Uterine smooth muscle cell (primary cell): ENCODE results near the gene PVALB. TPM values are rescaled to one million over a fixed set of nuclear protein-coding genes. Genes with fewer than 3 reads are reported as not detected.

Experiments used
- total RNA-seq: library from RNA; depleted of rRNA; stranded (reverse); fragments of >200 nt; gene quantifications from 2 replicates; pipeline ENCODE4 v1.2.3, GENCODE V29; 2014

PVALB gene, protein sequence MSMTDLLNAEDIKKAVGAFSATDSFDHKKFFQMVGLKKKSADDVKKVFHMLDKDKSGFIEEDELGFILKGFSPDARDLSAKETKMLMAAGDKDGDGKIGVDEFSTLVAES
- not detected in 2 replicates for total RNA-seq

DNA sequence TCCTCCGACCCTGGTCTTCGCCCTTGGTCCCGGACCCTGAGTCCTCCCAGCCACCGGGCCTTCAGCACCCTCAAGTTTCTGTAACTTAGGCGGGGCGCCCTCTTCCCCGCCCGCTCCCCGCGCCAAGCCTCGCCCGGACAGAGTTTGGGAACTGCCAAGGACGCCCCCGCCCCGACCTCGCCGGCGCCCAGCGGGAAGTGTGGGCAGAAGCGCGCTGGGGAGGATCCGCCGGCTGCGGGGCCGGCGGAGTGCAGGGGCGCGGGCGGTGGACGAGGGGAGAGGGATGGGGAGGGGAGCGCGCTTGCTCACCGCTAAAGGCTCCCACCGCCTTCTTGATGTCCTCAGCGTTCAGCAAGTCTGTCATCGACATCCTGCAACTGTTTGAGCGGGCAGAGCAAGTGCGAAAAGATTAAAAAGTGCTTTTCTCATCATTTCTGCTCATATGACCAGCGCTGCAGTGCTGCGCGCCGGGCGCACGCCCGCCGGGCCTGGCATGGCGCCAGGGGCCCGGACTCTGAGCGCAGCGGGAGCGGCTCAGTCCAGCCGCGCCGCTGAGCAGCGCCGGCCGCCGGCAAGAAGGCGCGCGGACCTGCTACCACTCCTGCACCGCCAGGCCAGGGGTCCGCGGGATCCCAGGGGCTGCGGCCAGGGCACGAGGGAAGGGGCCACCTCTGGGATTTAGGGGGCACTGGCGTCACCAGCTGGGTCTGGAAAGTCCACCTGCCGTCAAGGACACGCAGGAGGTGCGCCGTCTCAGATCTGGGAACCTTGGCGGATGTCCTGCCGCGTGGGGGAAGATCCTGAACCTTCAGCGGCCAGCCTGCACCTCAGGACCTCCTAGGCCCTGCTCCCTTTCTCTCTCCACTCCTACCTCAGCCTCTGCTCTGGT, at the start of gene PVALB:
Gene PVALB, minus strand, starts transcription at position 400 of the 889 bp plus-strand sequence. Its CDS starts 30 bp downstream, at position 370.

DNA sequence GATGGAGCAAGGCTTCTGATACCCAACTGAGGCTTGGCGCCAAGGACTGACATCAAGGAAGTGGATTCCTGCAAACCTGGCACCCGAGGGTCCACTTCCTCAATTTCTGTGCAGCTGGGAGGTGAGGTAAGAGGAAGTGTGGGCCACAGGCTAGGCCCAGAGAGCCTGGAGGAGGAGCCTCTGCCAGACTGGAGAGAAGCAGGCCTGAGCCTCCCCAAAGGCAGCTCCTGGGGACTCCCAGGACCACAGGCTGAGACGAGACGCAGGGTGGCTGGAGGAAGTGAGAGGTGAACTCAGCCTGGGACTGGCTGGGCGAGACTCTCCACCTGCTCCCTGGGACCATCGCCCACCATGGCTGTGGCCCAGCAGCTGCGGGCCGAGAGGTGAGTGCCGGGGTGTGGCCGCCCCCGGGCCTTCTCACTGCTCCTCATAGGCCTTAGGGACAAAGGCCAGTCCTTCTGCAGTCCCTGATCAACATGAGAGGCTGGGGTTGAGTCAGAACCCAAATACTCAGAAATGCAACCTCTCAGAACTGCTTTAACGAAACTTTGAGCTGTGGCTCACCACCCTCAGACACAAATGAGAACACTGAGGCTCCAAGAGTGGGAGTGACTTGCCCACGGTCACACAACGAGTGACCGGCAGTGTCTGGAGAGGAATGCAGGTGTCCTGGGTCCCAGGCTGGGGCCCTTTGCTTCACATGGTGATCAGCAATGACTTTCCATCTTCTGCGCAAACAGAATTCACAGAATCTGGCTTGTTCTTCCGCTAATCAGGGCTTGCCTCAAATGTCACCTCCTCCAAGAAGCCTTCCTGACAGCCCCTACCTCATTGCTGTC, 44.2 kb upstream of the PVALB start, which contains the start of gene NCF4:
Gene NCF4, plus strand, starts transcription at position 186 of the 839 bp plus-strand sequence. Its CDS starts 166 bp downstream, at position 352.

DNA sequence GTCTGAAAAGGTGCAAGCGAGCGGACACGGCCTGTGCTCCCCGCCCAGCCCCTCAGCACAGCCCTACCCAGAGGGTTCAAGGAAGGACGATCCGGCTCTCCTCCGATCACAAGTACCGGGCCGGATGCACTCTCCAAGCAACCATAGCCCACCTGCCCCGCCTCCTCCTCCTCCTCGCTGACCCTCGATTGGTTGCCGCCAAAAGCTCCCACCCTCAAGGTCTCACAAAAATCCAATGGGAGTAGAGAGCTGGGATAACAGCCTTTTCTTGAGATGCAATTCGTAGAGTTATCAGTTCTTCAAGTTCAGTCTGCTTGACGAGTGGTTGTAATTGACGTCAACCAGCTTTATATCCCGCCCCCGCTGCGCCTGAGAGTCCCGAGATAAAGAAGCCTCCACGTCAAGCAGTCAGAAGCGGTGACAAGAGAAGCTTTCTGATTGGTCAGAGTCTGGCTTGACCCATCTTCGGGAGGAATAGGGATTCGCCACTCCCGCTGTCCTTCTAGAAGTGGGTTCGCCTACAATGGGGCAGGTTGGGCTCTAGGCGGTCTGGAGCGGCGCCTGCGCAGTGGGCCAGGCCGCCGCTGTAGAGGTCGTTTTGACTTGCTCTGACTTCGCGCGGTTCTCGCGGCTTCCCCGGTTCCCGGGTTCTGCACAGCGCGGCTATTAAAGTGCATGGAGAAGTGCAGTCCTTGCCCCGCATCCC, 40.7 kb downstream of the PVALB start, which contains the start of gene IFT27:
Gene IFT27, minus strand, starts transcription at position 156 of the 706 bp plus-strand sequence. CDS start 412 bp downstream, outside the sequence.

Other genes starting within 250 kb of the PVALB start
- not detected in 2 replicates for gene CACNG2, start 113.3 kb downstream of the PVALB start, total RNA-seq
- gene IFT27, start 40.9 kb downstream of the PVALB start, total RNA-seq = 18.4 and 30.5 TPM in 2 replicates
- gene NCF4, start 44.0 kb upstream of the PVALB start, total RNA-seq = not detected in 2 replicates
- under 0.01 TPM in 1 of 2 replicates, not detected in the other for gene CSF2RB, start 96.6 kb upstream of the PVALB start, total RNA-seq
- gene TST, start 202.4 kb upstream of the PVALB start, total RNA-seq = 31.9 and 38.6 TPM in 2 replicates
- 47.5 and 62.5 TPM in 2 replicates for gene MPST, start 202.7 kb upstream of the PVALB start, total RNA-seq
- 30.5 and 40.8 TPM in 2 replicates for gene KCTD17, start 234.7 kb upstream of the PVALB start, total RNA-seq